Measurements from ENCODE around the gene CLEC7A. TPM values are rescaled to one million over a fixed set of nuclear protein-coding genes. Genes with fewer than 3 reads are reported as not detected.

CLEC7A gene
- total and polyA plus RNA-seq, 8 donors = 0.60 to 8.5 (median 1.1) TPM

DNA sequence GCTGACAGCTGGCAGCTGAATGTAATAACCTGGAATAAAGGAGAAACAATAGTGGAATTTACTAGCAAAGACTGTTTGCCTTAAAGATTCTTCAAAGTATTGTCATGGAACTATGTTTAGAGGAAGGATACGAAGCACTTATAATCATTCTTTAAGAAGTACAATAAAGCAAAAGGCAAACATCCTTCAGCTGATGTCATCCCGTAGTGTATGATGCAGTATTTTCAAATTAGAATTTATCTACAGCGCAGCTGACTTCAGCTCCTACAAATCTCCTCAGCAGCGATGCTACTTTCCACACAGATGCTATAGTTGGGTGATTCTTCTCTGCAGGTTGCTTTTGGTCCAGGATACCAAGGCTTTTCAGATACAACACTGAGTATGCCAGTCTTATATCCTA lies 62.7 kb downstream of the CLEC7A start:
- no peaks in the 10 kb centered on the region for H3K36me3 ChIP-seq
- H3K27me3 ChIP-seq = no peaks in the 10 kb centered on the region
- TF ChIP-seq, protein P1, sequence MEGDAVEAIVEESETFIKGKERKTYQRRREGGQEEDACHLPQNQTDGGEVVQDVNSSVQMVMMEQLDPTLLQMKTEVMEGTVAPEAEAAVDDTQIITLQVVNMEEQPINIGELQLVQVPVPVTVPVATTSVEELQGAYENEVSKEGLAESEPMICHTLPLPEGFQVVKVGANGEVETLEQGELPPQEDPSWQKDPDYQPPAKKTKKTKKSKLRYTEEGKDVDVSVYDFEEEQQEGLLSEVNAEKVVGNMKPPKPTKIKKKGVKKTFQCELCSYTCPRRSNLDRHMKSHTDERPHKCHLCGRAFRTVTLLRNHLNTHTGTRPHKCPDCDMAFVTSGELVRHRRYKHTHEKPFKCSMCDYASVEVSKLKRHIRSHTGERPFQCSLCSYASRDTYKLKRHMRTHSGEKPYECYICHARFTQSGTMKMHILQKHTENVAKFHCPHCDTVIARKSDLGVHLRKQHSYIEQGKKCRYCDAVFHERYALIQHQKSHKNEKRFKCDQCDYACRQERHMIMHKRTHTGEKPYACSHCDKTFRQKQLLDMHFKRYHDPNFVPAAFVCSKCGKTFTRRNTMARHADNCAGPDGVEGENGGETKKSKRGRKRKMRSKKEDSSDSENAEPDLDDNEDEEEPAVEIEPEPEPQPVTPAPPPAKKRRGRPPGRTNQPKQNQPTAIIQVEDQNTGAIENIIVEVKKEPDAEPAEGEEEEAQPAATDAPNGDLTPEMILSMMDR (IDR thresholded peaks at IDR 0.05) = no peak
- peaks cover 0 to 3% (median 0%) of the 10 kb centered on the region in 3 donors for H3K4me1 ChIP-seq
- FAIRE-seq (no peak), DNase-seq (no peak), ATAC-seq (no peak)
- 74 to 79% methylated on average over 4 of the region's 4 CpGs for WGBS, 2 donors
- H3K9me3 ChIP-seq = no peaks in the 10 kb centered on the region
- H3K27ac ChIP-seq = peak overlapping the region in 2 of 4 donors; percentile 62 to 66
- intact Hi-C loops (cut with DNase I) = no loop called here
- no peak overlapping the region for H3K4me3 ChIP-seq

Other genes with a start within 250 kb of the CLEC7A start
- gene KLRF2, start 248.7 kb downstream of the CLEC7A start, total RNA-seq = not detected
- not detected for gene KLRF2, start 248.7 kb downstream of the CLEC7A start, polyA plus RNA-seq
- gene CLEC2A, start 197.8 kb downstream of the CLEC7A start, total RNA-seq = not detected
- gene CLEC2A, start 197.8 kb downstream of the CLEC7A start, polyA plus RNA-seq = not detected
- gene CLEC12A, start 158.8 kb downstream of the CLEC7A start, total RNA-seq = 1 to 10 TPM in 2 of 6 donors, under 1 TPM in 3, not detected in 1; 0.19 to 3.4 (median 0.93) TPM
- gene CLEC12A, start 158.8 kb downstream of the CLEC7A start, polyA plus RNA-seq = under 1 TPM; 0.19 to 0.77 TPM
- not detected for gene CLEC1B, start 131.1 kb downstream of the CLEC7A start, total RNA-seq
- under 1 TPM in 1 of 2 donors, not detected in 1; 0.02 TPM for gene CLEC1B, start 131.1 kb downstream of the CLEC7A start, polyA plus RNA-seq
- under 1 TPM in 1 of 6 donors, not detected in 5; 0.09 TPM for gene CLEC12B, start 119.6 kb downstream of the CLEC7A start, total RNA-seq
- gene CLEC12B, start 119.6 kb downstream of the CLEC7A start, polyA plus RNA-seq = not detected
- gene CLEC9A, start 99.5 kb downstream of the CLEC7A start, total RNA-seq = under 1 TPM in 3 of 6 donors, not detected in 3; 0.09 to 0.22 (median 0.18) TPM
- not detected for gene CLEC9A, start 99.5 kb downstream of the CLEC7A start, polyA plus RNA-seq
- gene CLEC1A, start 31.2 kb downstream of the CLEC7A start, total RNA-seq = 1 to 10 TPM in 1 of 6 donors, under 1 TPM in 5; 0.24 to 1.8 (median 0.77) TPM
- 1 to 10 TPM in 1 of 2 donors, under 1 TPM in 1; 0.80 to 3.0 TPM for gene CLEC1A, start 31.2 kb downstream of the CLEC7A start, polyA plus RNA-seq
- gene OLR1, start 41.9 kb upstream of the CLEC7A start, total RNA-seq = 10 to 100 TPM in 2 of 6 donors, 1 to 10 TPM in 1, under 1 TPM in 3; 0.65 to 34.3 (median 0.98) TPM
- under 1 TPM; 0.28 to 0.80 TPM for gene OLR1, start 41.9 kb upstream of the CLEC7A start, polyA plus RNA-seq
- 1 to 10 TPM in 1 of 6 donors, under 1 TPM in 1, not detected in 4; 0.28 to 2.2 TPM for gene TMEM52B, start 48.8 kb upstream of the CLEC7A start, total RNA-seq
- under 1 TPM in 1 of 2 donors, not detected in 1; 0.30 TPM for gene TMEM52B, start 48.8 kb upstream of the CLEC7A start, polyA plus RNA-seq
- 100 to 1,000 TPM in 1 of 6 donors, 10 to 100 TPM in 5; 51.1 to 111 (median 58.8) TPM for gene GABARAPL1, start 82.7 kb upstream of the CLEC7A start, total RNA-seq
- 10 to 100 TPM; 53.1 to 92.7 TPM for gene GABARAPL1, start 82.7 kb upstream of the CLEC7A start, polyA plus RNA-seq
- 1 to 10 TPM in 1 of 6 donors, under 1 TPM in 5; 0.34 to 1.0 (median 0.64) TPM for gene KLRD1, start 177.7 kb upstream of the CLEC7A start, total RNA-seq
- gene KLRD1, start 177.7 kb upstream of the CLEC7A start, polyA plus RNA-seq = under 1 TPM; 0.11 to 0.12 TPM

Data from pancreas (tissue), 10 donors.